ENCODE measurements around the gene AMN1. TPM values are rescaled to one million over a fixed set of nuclear protein-coding genes. Genes with fewer than 3 reads are reported as not detected.

The AMN1 gene
- 10.0 and 32.0 TPM in 2 replicates for total RNA-seq

DNA sequence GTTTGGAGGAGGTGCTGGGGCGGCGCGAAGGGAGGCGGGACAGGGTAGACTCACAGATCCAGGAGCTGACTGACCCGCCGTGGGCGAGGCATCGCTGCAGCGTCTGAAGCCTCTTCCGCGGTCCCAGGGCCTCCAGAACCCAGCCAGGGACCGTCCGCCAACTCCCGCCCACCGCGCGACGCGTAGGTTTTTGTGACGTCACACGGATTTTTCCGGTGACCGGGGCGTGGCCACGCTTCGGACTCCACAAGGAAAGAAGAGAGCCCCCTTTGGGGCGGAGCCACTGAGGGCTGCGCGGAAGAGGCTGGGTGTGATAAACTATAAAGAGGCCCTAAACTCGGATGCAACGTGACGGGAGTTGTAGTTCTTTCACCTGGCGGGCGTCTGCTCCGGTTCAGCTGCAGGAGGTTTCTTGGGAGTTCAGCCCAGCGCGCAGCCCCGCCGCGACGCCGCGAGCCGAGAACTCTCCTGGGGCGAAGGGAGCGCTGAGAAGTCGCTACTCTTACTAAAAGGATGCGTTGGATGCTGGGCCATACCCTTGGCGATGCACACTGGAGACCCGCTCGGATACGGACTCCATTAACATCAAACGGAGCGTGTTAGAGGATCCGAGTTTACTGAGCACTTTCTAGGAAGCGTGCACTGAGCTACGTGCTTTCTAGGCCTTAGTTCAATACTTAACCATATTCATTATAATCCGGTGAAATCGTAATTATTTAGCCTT, at the start of gene AMN1:
Gene AMN1, minus strand, starts transcription at position 105 of the 724 bp plus-strand sequence. Its CDS starts 13 bp downstream, at position 92.
- TF ChIP-seq, protein P1, sequence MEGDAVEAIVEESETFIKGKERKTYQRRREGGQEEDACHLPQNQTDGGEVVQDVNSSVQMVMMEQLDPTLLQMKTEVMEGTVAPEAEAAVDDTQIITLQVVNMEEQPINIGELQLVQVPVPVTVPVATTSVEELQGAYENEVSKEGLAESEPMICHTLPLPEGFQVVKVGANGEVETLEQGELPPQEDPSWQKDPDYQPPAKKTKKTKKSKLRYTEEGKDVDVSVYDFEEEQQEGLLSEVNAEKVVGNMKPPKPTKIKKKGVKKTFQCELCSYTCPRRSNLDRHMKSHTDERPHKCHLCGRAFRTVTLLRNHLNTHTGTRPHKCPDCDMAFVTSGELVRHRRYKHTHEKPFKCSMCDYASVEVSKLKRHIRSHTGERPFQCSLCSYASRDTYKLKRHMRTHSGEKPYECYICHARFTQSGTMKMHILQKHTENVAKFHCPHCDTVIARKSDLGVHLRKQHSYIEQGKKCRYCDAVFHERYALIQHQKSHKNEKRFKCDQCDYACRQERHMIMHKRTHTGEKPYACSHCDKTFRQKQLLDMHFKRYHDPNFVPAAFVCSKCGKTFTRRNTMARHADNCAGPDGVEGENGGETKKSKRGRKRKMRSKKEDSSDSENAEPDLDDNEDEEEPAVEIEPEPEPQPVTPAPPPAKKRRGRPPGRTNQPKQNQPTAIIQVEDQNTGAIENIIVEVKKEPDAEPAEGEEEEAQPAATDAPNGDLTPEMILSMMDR (IDR thresholded peaks at IDR 0.05; ENCODE audit: insufficient read depth, low read length, severe bottlenecking) = no peak
- Histone ChIP-seq H3K27me3 (ENCODE audit: control insufficient read depth, insufficient read depth, low read length) (no peaks in the 10 kb centered on the region), H3K4me3 (ENCODE audit: low read depth, low read length) (peak within 1 kb of the TSS; percentile 56), H3K36me3 (ENCODE audit: control insufficient read depth, insufficient read depth, low read length) (no peaks in the 10 kb centered on the region)
- peak; percentile 98 for DNase-seq (ENCODE audit: low read depth)
- FAIRE-seq = no peak

GRCh38 chr12:31773867-31774266, 45.0 kb upstream of the AMN1 start:
- peak; percentile 13 for FAIRE-seq
- Histone ChIP-seq H3K27me3 (ENCODE audit: control insufficient read depth, insufficient read depth, low read length) (no peaks in the 10 kb centered on the region), H3K36me3 (ENCODE audit: control insufficient read depth, insufficient read depth, low read length) (no peaks in the 10 kb centered on the region), H3K4me3 (ENCODE audit: low read depth, low read length) (no peak overlapping the region)
- TF ChIP-seq, protein P1 (IDR thresholded peaks at IDR 0.05; ENCODE audit: insufficient read depth, low read length, severe bottlenecking) = no peak
- DNase-seq (ENCODE audit: low read depth) = no peak

GRCh38 chr12:31773223-31773750, 44.5 kb upstream of the AMN1 start:
- H3K27me3 ChIP-seq (ENCODE audit: control insufficient read depth, insufficient read depth, low read length) = no peaks in the 10 kb centered on the region
- TF ChIP-seq, protein P1 (IDR thresholded peaks at IDR 0.05; ENCODE audit: insufficient read depth, low read length, severe bottlenecking) = no peak
- no peaks in the 10 kb centered on the region for H3K36me3 ChIP-seq (ENCODE audit: control insufficient read depth, insufficient read depth, low read length)
- no peak for FAIRE-seq
- no peak overlapping the region for H3K4me3 ChIP-seq (ENCODE audit: low read depth, low read length)
- no peak for DNase-seq (ENCODE audit: low read depth)

GRCh38 chr12:31772685-31773222, 43.9 kb upstream of the AMN1 start:
- Histone ChIP-seq H3K4me3 (ENCODE audit: low read depth, low read length) (no peak overlapping the region), H3K27me3 (ENCODE audit: control insufficient read depth, insufficient read depth, low read length) (no peaks in the 10 kb centered on the region), H3K36me3 (ENCODE audit: control insufficient read depth, insufficient read depth, low read length) (no peaks in the 10 kb centered on the region)
- FAIRE-seq (no peak), DNase-seq (ENCODE audit: low read depth) (no peak)
- TF ChIP-seq, protein P1 (IDR thresholded peaks at IDR 0.05; ENCODE audit: insufficient read depth, low read length, severe bottlenecking) = no peak

DNA sequence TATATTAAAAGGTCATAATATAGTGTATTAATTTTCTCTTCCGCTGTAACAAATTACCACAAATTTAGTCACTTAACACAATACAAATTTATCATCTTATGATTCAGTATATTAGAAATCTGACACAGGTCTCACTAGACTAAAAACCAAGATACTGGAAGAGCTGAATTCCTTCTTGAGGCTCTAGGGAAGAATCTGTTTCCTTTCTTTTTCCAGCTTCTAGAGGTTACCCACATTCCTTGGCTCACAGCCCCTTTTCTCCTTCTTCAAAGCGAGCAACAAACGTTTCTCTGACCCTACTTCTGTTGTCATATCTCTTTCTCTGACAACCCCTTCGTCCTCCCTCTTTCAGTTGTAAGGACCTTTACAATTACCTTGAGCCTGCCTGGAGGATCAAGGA, 43.4 kb upstream of the AMN1 start:
- no peak overlapping the region for H3K4me3 ChIP-seq (ENCODE audit: low read depth, low read length)
- H3K27me3 ChIP-seq (ENCODE audit: control insufficient read depth, insufficient read depth, low read length) = no peaks in the 10 kb centered on the region
- no peak for DNase-seq (ENCODE audit: low read depth)
- TF ChIP-seq, protein P1 (IDR thresholded peaks at IDR 0.05; ENCODE audit: insufficient read depth, low read length, severe bottlenecking) = no peak
- no peak for FAIRE-seq
- no peaks in the 10 kb centered on the region for H3K36me3 ChIP-seq (ENCODE audit: control insufficient read depth, insufficient read depth, low read length)
